HG02943 (cell line): ENCODE data around the gene WNT16.
"Not testable (repeated sequence)": the region's sequence is repeated elsewhere in the genome, so short reads cannot be mapped to it uniquely, and the experiment has no call there.

Experiments used
- ATAC-seq: cut with Tn5 transposase; IDR thresholded peaks from one replicate; pipeline ENCODE4 v1.9.1; 2021; ENCODE audit warnings: mild to moderate bottlenecking, low read depth, moderate library complexity; ENCODE audit not compliant: unreplicated experiment

Gene WNT16, protein sequence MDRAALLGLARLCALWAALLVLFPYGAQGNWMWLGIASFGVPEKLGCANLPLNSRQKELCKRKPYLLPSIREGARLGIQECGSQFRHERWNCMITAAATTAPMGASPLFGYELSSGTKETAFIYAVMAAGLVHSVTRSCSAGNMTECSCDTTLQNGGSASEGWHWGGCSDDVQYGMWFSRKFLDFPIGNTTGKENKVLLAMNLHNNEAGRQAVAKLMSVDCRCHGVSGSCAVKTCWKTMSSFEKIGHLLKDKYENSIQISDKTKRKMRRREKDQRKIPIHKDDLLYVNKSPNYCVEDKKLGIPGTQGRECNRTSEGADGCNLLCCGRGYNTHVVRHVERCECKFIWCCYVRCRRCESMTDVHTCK

DNA sequence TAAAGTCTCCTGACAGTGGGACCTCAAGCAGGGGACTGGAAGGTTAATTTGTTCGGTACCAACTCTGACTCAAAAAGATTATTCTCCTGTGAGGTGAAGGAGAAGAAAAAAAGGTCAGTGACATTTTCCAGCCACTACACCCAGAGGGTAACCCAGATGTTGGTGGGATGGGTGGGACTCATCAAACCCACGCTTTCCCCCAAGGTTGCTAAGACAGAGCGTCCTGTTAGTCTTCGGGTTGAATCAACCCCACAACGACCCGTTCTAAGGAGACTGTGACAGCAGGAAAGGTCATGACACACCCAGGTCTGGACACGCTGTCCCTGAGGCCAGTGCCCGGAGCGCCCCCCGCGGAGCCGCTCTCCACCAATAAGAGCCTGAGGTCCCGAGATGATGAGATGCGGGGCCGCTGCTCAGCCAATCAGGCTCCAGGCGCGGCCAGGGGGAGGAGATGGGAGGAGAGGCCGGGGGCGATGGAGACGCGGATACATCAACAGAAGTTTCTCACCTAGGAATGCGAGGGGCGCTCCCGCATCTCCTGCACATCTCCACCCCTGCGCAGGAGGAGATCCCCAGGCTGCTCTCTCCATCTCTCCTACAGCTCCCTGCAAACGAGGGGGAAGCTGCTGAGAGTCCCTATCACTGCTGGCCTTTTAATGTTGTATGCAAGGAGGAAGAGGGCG, at the start of gene WNT16:
WNT16 (plus strand) TSS at position 493 of the 683 bp plus-strand sequence. CDS start 293 bp downstream, outside the sequence.
- ATAC-seq = no peak

DNA sequence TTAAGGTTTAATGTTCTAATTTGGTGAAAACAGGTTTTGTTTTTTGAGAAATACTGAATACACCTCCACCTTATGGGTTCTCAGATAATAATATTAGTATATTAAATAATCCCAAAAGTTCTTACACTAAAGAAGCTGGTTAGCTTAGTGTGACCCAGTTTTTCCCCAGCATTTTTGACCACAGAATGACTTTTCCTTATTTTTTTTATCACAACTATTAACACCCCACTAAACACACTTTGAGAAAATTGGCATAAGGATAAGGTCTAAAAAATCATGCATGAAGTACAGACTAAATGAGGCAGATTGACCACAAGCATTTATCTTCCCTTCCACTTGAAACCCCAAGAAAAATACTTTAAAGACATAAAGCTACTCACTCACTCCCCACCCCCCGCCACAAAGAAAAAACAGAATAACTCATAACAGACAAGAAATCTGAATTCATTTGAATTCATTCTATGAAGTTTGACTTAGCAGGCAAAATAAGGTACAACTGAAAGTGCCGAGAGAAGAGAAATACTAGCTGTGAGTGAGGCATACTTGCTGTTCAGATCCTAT, 49.7 kb upstream of the WNT16 start:
- ATAC-seq = no peak

GRCh38 chr7:121279822-121280221, 49.0 kb upstream of the WNT16 start:
- ATAC-seq = no peak

- no peak for ATAC-seq
Observed at GRCh38 chr7:121280656-121281055, 48.1 kb upstream of the WNT16 start.

DNA sequence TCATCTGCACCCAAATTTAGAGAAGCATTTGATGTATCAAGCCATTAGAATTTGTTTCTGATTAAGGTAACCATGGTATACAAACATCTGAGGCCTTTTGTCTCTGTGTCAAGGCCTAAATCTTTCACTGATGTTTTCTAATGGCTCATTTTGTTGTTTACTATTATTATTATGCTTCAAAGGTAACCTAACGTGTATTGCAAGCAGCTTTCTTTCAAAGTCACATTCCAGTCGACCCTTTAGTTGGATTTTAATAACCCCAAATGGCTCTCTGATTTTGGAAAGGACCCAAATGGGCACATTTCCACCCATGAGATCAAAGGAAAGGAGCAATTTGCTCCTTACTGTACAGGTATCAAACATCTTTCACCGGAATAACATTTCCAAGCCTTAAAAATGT, 46.7 kb upstream of the WNT16 start:
- ATAC-seq = no peak

- ATAC-seq = no peak
Observed at GRCh38 chr7:121285066-121285667, 43.6 kb upstream of the WNT16 start.

DNA sequence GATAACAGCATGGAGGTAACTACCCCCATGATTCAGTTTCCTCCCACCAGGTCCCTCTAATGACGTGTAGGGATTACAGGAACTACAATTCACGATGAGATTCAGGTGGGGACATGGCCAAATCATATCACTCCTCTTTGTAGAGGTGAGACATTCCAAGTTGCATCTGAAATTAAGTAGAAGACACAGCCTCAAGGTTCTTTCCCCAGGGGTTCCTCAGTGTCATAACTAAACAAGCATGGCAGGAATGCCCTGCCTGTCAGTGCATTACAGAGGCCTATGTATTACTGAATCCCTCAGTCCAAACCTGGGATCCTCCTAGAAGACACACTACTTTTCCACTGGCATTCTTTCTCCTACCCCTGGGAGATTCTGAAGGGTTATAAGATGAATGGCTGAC, 42.6 kb upstream of the WNT16 start:
- ATAC-seq = no peak

GRCh38 chr7:121286742-121287734, 41.8 kb upstream of the WNT16 start:
- ATAC-seq = no peak

GRCh38 chr7:121288894-121289293, 39.9 kb upstream of the WNT16 start:
- no peak for ATAC-seq

- ATAC-seq = not testable (repeated sequence)
Observed at GRCh38 chr7:121289930-121290329, 38.9 kb upstream of the WNT16 start.

DNA sequence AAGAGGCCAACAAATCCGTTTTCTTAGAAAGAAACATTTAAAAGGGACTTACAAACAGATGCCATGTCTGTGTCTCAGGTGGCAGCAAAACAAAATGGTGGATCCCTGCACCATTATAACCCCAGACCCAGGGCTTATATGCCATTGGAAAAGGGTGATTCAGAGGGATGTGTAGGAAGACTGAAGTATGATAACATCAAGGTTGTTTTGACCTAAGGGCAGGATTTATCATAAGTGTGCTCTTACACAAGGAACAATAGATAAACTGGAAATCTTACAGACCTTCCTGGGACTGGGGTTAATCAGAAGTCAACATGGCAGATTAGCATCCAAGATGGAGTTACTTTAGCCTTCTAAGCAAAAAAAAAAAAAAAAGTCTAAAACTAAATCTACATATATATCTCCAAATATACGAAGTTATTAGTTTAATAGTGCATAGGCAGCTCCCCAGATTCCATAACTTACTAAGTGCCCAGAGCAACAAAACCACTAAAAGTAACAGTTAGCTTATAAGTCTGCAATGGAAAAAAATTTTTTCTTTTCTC, 34.3 kb upstream of the WNT16 start:
- no peak for ATAC-seq

- ATAC-seq = no peak
Observed at GRCh38 chr7:121297843-121298242, 31.0 kb upstream of the WNT16 start.

DNA sequence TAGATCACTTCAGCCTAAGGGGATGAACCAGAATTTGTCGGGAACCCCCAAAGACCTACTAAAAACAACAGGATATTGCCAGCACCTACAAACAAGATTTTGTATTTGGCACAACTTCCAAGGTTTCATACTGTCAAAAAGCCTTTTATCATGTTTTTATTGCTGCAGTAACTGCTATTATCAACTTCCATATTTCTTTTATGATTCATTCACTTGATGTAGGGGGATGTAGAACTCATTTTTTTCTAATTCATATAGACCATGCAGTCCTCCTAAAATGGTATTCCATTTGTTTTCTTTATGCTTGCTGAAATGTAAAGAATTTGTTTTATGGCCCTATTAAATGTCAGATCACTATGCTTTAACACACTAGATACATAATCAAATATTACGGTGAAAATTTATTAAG, 30.0 kb upstream of the WNT16 start:
- ATAC-seq = no peak

GRCh38 chr7:121300685-121301420, 27.9 kb upstream of the WNT16 start:
- no peak for ATAC-seq

DNA sequence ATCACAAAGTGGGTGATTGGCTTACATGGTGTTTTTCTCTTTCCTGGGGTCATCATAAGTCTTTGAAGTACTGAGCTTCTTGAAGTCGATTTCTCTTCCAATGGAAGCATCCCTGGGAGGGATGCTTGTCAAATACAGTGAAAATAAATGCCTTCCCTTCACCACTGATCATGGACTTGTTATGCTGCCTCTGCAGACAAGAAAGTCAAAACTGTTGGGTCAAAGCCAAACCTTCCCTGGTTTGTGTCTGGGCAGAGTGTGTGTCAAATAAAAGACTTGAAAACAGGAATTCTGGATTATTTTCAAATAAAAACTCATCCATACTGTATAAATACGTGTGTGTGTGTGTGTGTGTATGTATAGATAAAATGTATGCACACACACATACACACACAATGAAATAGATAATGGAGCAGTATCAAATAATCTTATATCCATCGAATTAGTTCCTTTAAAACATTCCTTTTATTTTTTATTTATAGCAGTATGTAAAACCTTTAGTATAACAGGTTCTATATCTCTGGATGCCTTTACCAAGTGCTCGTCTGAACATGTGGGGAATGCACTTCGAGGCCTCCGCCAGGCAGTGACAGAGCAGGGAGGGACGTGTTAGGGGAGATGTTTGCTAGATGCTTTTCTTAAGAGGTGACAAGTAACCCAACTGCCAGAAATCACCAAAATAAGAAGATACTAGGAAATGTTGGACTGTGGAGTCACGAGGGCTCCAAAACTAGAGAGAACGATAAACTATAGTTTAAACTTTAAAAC, 27.2 kb upstream of the WNT16 start:
- no peak for ATAC-seq

GRCh38 chr7:121302214-121302745, 26.5 kb upstream of the WNT16 start:
- peak; percentile 88 for ATAC-seq

DNA sequence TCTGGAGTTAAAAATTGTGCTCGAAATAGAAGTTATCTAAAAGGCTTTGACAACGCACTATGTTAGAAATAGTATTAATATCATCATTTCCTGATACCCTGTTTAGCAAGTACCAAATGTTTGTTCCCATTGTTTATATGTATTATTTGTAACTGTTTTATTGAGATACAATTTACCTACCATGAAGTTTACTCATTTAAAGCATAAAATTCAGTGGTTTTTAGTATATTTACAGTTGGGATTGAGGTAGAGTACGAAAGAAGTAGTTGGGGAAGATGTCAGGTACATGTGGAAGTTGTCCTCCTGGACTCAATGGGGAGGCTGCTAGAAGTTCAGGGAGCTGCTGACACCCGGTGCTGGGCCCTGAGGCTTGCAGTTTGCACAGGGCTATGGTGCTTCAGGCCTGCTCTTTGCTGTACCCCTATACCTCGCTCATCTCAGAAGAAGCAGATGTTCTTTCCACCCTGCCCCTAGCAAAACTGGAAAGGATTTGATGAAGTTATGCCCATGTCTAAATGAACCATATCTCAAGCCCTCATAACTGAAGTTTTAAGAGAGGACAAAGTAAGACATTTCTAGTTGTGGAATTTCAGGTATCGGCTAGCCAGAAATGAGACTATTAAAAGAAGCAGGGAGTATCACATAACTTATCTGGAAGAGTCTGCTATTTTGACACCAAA, 25.2 kb upstream of the WNT16 start:
- no peak for ATAC-seq
